HL-60 (cell line): Measurements from ENCODE around the gene CLUH.
A peak's percentile ranks its signal among the peaks of the same experiment; 100 is the strongest.

Source experiments
- DNase-seq, 2 experiments: peaks; one replicate each; pipeline ENCODE4 v3.0.0-alpha.2; 2010 to 2020; ENCODE audit warnings: low read depth in 1 of 2, low spot score in 1 of 2
- H3K27ac ChIP-seq: fragments of 250-450 bp; sonication (Bioruptor Pico); replicated peaks from 2 replicates; pipeline ENCODE4 v1.5.1; 2020; ENCODE audit warnings: mild to moderate bottlenecking, moderate library complexity
- H3K27me3 ChIP-seq: fragments of 250-450 bp; sonication (Bioruptor Pico); 2 replicates; pipeline ENCODE4 v1.5.1; 2021; ENCODE audit warnings: mild to moderate bottlenecking, moderate library complexity; ENCODE audit not compliant: insufficient read depth, poor library complexity, severe bottlenecking
- H3K4me3 ChIP-seq: replicated peaks from 2 replicates; pipeline ENCODE4 v1.5.1; 2011; ENCODE audit warnings: mild to moderate bottlenecking, control low read depth, low read length; ENCODE audit not compliant: insufficient read depth
- GABPA ChIP-seq: IDR thresholded peaks from 2 replicates; pipeline ENCODE4 v1.6.1; 2012; ENCODE audit warnings: low read depth
- POLR2AphosphoS5 ChIP-seq: IDR thresholded peaks from 2 replicates; pipeline ENCODE4 v1.6.1; 2012; ENCODE audit warnings: low read depth
- REST ChIP-seq: IDR thresholded peaks from 2 replicates; pipeline ENCODE4 v1.6.1; 2012; ENCODE audit warnings: low read depth; ENCODE audit not compliant: insufficient replicate concordance
- SPI1 ChIP-seq: IDR thresholded peaks from 2 replicates; pipeline ENCODE4 v1.6.1; 2012; ENCODE audit warnings: low read depth, mild to moderate bottlenecking, borderline replicate concordance
- TF ChIP-seq, protein P1 (sequence below): IDR thresholded peaks from one replicate; pipeline ENCODE4 v1.5.1; 2011; ENCODE audit warnings: low read length, control low read depth, inconsistent platforms; ENCODE audit not compliant: insufficient read depth

The CLUH gene

GRCh38 chr17:2688351-2689342 is 22.9 kb downstream of the CLUH start:
- Histone ChIP-seq H3K27me3 (no peaks in the 10 kb centered on the region), H3K4me3 (no peak overlapping the region), H3K27ac (no peak overlapping the region)
- TF ChIP-seq POLR2AphosphoS5 (0 out of 2 replicates have a peak, but pooled peaks have one; percentile 10), SPI1 (no peak)
- DNase-seq: no peak

DNA sequence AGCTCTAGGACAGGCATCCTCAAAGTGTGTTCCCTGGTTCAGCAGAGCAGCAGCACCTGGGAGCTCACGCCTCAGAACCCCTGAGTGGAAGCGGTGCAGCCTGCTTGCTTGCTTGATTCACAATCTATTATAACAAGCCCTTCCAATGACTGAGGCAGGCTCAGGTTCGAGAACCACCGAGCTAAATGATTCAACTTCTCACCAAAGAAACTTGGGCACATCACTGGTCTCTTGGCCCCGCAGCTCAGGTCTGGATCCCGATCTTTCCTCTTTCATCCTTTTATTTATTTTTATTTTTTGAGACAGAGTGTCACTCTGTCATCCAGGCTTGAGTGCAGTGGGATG is 24.5 kb downstream of the CLUH start:
- no peak overlapping the region for H3K27ac ChIP-seq
- no peaks in the 10 kb centered on the region for H3K27me3 ChIP-seq
- peak; percentile 19; the same call in 1 of the 2 replicates for TF ChIP-seq POLR2AphosphoS5
- TF ChIP-seq, protein P1, sequence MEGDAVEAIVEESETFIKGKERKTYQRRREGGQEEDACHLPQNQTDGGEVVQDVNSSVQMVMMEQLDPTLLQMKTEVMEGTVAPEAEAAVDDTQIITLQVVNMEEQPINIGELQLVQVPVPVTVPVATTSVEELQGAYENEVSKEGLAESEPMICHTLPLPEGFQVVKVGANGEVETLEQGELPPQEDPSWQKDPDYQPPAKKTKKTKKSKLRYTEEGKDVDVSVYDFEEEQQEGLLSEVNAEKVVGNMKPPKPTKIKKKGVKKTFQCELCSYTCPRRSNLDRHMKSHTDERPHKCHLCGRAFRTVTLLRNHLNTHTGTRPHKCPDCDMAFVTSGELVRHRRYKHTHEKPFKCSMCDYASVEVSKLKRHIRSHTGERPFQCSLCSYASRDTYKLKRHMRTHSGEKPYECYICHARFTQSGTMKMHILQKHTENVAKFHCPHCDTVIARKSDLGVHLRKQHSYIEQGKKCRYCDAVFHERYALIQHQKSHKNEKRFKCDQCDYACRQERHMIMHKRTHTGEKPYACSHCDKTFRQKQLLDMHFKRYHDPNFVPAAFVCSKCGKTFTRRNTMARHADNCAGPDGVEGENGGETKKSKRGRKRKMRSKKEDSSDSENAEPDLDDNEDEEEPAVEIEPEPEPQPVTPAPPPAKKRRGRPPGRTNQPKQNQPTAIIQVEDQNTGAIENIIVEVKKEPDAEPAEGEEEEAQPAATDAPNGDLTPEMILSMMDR: no peak

GRCh38 chr17:2685696-2686095 is 25.9 kb downstream of the CLUH start:
- Histone ChIP-seq H3K27me3 (no peaks in the 10 kb centered on the region), H3K4me3 (no peak overlapping the region), H3K27ac (no peak overlapping the region)
- TF ChIP-seq SPI1 (no peak), REST (no peak), POLR2AphosphoS5 (no peak), GABPA (no peak)
- TF ChIP-seq, protein P1: no peak
- no peak for DNase-seq

More for the DNA sequence above, 24.5 kb downstream of the CLUH start:
- no peak for DNase-seq
- H3K4me3 ChIP-seq: no peak overlapping the region

DNA sequence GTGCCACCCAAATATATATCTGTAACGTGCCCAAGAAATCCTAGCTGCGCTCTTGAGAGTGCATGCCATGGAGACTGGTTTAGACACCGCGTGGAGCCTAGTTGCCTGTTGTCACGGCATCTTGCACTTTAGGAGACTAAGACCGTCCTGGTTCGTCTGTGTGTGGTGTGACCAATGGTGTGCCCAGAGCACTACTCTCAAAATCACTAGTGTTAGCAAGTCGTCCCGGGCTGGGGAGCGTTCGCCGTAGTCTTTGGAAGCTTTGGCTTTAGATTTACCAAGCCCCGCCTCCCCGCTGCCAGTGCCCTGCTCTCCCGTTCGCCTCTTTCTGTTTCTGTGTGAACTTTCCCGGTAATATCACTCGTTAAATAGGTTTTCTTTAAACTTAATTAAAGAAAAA is 27.0 kb downstream of the CLUH start:
- Histone ChIP-seq H3K4me3 (no peak overlapping the region), H3K27ac (no peak overlapping the region), H3K27me3 (no peaks in the 10 kb centered on the region)
- TF ChIP-seq, protein P1: no peak
- TF ChIP-seq SPI1: no peak
- TF ChIP-seq REST: no peak
- no peak for TF ChIP-seq POLR2AphosphoS5
- TF ChIP-seq GABPA: no peak
- no peak for DNase-seq
